Endothelial cell of umbilical vein (primary cell): Measurements from ENCODE around the gene KLF13. TPM values are rescaled to one million over a fixed set of nuclear protein-coding genes. Genes with fewer than 3 reads are reported as not detected.

Experiments
- BruUV-seq: library from RNA; stranded (reverse); fragments of 400-500 nt; replicated peaks from 2 replicates; lab custom pipeline; 2021; lab: Mats Ljungman, UMichigan
- CTCF ChIA-PET: fragments of 300-600, 350-600 bp; sonication (Branson Sonifier 250); formaldehyde crosslinking; loops from one replicate; lab custom pipeline; 2021; ENCODE audit warnings: antibody characterized with exemption, inconsistent platforms; lab: Charles Lee
- POLR2A ChIA-PET: fragments of 300-600, 350-600 bp; sonication (Branson Sonifier 250); formaldehyde crosslinking; loops from one replicate; lab custom pipeline; 2021; ENCODE audit warnings: antibody characterized with exemption, inconsistent platforms; lab: Charles Lee
- DNase-seq: peaks from one replicate; pipeline ENCODE4 v3.0.0-alpha.2; 2011; ENCODE audit warnings: low read depth, low spot score
- FAIRE-seq: peaks from 2 replicates; lab custom pipeline; 2011; peaks lifted over from hg19 to GRCh38; lab: Jason Lieb, UNC
- H2AFZ ChIP-seq: 2 replicates; pipeline ENCODE4 v1.6.0; 2012; ENCODE audit warnings: low read depth, low read length, control low read depth, inconsistent platforms
- H3K27ac ChIP-seq: 2 replicates; pipeline ENCODE4 v1.5.1; 2011; ENCODE audit warnings: low read depth, mild to moderate bottlenecking, control low read depth, low read length, moderate library complexity; ENCODE audit not compliant: insufficient read depth
- H3K27me3 ChIP-seq, 2 experiments: 2 replicates each; pipeline versions ENCODE4 v1.6.0 to v1.6.1; 2011; ENCODE audit warnings: low read length in 2 of 2, mixed read lengths in 1 of 2; ENCODE audit not compliant: control insufficient read depth in 2 of 2, insufficient read depth in 2 of 2
- H3K36me3 ChIP-seq, 2 experiments: 2 replicates in 1 of 2; 3 replicates in 1 of 2; pipeline ENCODE4 v1.5.1; 2011; ENCODE audit warnings: low read length in 2 of 2, mild to moderate bottlenecking in 1 of 2, moderate library complexity in 1 of 2; ENCODE audit not compliant: control insufficient read depth in 2 of 2, insufficient read depth in 2 of 2; ENCODE audit errors: extremely low read depth in 1 of 2
- H3K4me1 ChIP-seq: 3 replicates; pipeline ENCODE4 v1.5.1; 2011; ENCODE audit warnings: mild to moderate bottlenecking, low read length; ENCODE audit not compliant: control insufficient read depth, insufficient read depth; ENCODE audit errors: extremely low read depth
- H3K4me2 ChIP-seq: 2 replicates; pipeline ENCODE4 v1.6.1; 2011; ENCODE audit warnings: low read length, control low read depth, mixed read lengths; ENCODE audit not compliant: insufficient read depth
- H3K4me3 ChIP-seq, 3 experiments: fragments of 200-600 bp in 1 of 3; sonication (generic), shearing (Covaris generic) in 1 of 3; replicated peaks in 1 of 3; 2 replicates each; pipeline ENCODE4 v1.5.1; 2011 to 2016; ENCODE audit warnings: control low read depth in 3 of 3, low read length in 3 of 3, mild to moderate bottlenecking in 2 of 3, inconsistent platforms in 1 of 3, low read depth in 1 of 3, moderate library complexity in 1 of 3; ENCODE audit not compliant: insufficient read depth in 1 of 3
- H3K79me2 ChIP-seq: 2 replicates; pipeline ENCODE4 v1.6.0; 2012; ENCODE audit warnings: low read length, inconsistent platforms; ENCODE audit not compliant: control insufficient read depth, insufficient read depth
- H3K9ac ChIP-seq: replicated peaks from 2 replicates; pipeline ENCODE3; 2011; ENCODE audit warnings: low read length, control low read depth; ENCODE audit not compliant: insufficient read depth; ENCODE audit errors: extremely low read depth
- H3K9me1 ChIP-seq: replicated peaks from 3 replicates; pipeline ENCODE4 v1.6.0; 2011; ENCODE audit warnings: mild to moderate bottlenecking, low read length; ENCODE audit not compliant: control insufficient read depth, insufficient read depth; ENCODE audit errors: extremely low read depth
- H3K9me3 ChIP-seq: replicated peaks from 2 replicates; pipeline ENCODE4 v1.5.1; 2012; ENCODE audit warnings: low read length, inconsistent platforms; ENCODE audit not compliant: control insufficient read depth, insufficient read depth
- H4K20me1 ChIP-seq: replicated peaks from 2 replicates; pipeline ENCODE3; 2011; ENCODE audit warnings: mild to moderate bottlenecking, low read length; ENCODE audit not compliant: control insufficient read depth, insufficient read depth; ENCODE audit errors: extremely low read depth
- CTCF ChIP-seq, 2 donors: IDR thresholded peaks; 1 replicate in 1 of 2; 2 replicates in 1 of 2; pipeline ENCODE4 v1.5.1; 2011; ENCODE audit warnings: low read length in 2 of 2, mild to moderate bottlenecking in 2 of 2, moderate library complexity in 2 of 2, control low read depth in 1 of 2, inconsistent platforms in 1 of 2, low read depth in 1 of 2; ENCODE audit not compliant: insufficient read depth in 1 of 2; ENCODE audit errors: extremely low read depth in 1 of 2
- EZH2 ChIP-seq: IDR thresholded peaks from 2 replicates; pipeline ENCODE4 v1.6.1; 2012; ENCODE audit warnings: borderline replicate concordance, low read depth, mild to moderate bottlenecking, moderate library complexity, low read length, inconsistent platforms; ENCODE audit not compliant: severe bottlenecking
- FOS ChIP-seq: IDR thresholded peaks from 2 replicates; pipeline ENCODE4 v1.6.1; 2011; ENCODE audit warnings: mild to moderate bottlenecking, low read length, moderate library complexity, borderline replicate concordance; ENCODE audit not compliant: insufficient read depth
- GATA2 ChIP-seq: IDR thresholded peaks from 2 replicates; pipeline ENCODE4 v1.7.0; 2011; ENCODE audit warnings: low read depth, mild to moderate bottlenecking, moderate library complexity, mixed read lengths, low read length; ENCODE audit not compliant: insufficient read length, insufficient read depth
- JUN ChIP-seq: IDR thresholded peaks from 2 replicates; pipeline ENCODE4 v1.6.1; 2011; ENCODE audit warnings: borderline replicate concordance, low read depth; ENCODE audit not compliant: insufficient read length, insufficient read depth
- MAX ChIP-seq: IDR thresholded peaks from 2 replicates; pipeline ENCODE4 v1.6.1; 2011; ENCODE audit not compliant: insufficient read depth, insufficient read length
- MYC ChIP-seq: IDR thresholded peaks from one replicate; pipeline ENCODE4 v1.6.1; 2011; ENCODE audit warnings: mild to moderate bottlenecking, low read depth, low read length
- POLR2A ChIP-seq: IDR thresholded peaks from 2 replicates; pipeline ENCODE4 v1.6.1; 2012; ENCODE audit warnings: low read depth, mild to moderate bottlenecking, control low read depth, low read length
- POLR2AphosphoS5 ChIP-seq: IDR thresholded peaks from 2 replicates; pipeline ENCODE4 v1.6.1; 2012; ENCODE audit warnings: low read depth, mild to moderate bottlenecking, control low read depth, low read length, moderate library complexity; ENCODE audit not compliant: insufficient read depth
- dilution Hi-C: fragments of 300-500 bp; cut with MboI; formaldehyde crosslinking; loops from one replicate; pipeline ENCODE4 v1.15.0; 2019; ENCODE audit warnings: low sequenced_read_pairs; ENCODE audit not compliant: extremely low pct_ligation_motif_present
- intact Hi-C: fragments of 100-400 bp; cut with micrococcal nuclease; formaldehyde crosslinking; loops from one replicate; pipeline ENCODE4 v1.10.0; 2022
- polyA plus RNA-seq, 4 experiments: library from polyadenylated mRNA; depleted of rRNA in 3 of 4; stranded (reverse) in 3 of 4; unstranded in 1 of 4; fragments of >200 nt; gene quantifications; 2 replicates each; pipeline versions ENCODE4 v1.2.1 to v1.2.3, GENCODE V29; 2011 to 2012; ENCODE audit warnings: missing spikeins in 1 of 4
- total RNA-seq: library from RNA; stranded (reverse); gene quantifications from 2 replicates; pipeline ENCODE4 v1.2.3, GENCODE V29; 2021

KLF13 gene
- total and polyA plus RNA-seq, 2 donors (not counting 3 experiments of a cell fraction or from before 2014, with no cell fraction given) = 10.1 to 31.9 TPM

- dilution Hi-C loops = no loop called here
- no peaks in the 10 kb centered on the region for H3K36me3 ChIP-seq
- H3K27ac ChIP-seq = no peak overlapping the region
- ChIA-PET POLR2A (no interaction called here), CTCF (no interaction called here)
- peaks cover 10% of the 10 kb centered on the region for H3K4me1 ChIP-seq
- H3K4me3 ChIP-seq = no peak overlapping the region
- FAIRE-seq (no peak), DNase-seq (no peak)
- peaks cover 20% of the 10 kb centered on the region for H3K79me2 ChIP-seq
- H3K27me3 ChIP-seq = no peaks in the 10 kb centered on the region
- H3K9me1 ChIP-seq = no peaks in the 10 kb centered on the region
- no peak overlapping the region for H2AFZ ChIP-seq
- intact Hi-C loops = no loop called here
- H3K4me2 ChIP-seq = no peak overlapping the region
- no peak for TF ChIP-seq CTCF (IDR thresholded peaks at IDR 0.05; ENCODE audit: extremely low read depth in 1 of 2, insufficient read depth in 1 of 2, low read depth in 1 of 2, low read length in 2 of 2)
- TF ChIP-seq JUN = no peak
- TF ChIP-seq POLR2A = no peak
- no peak for TF ChIP-seq MYC
- TF ChIP-seq FOS = no peak
- TF ChIP-seq MAX = no peak
- no peak for TF ChIP-seq EZH2
- no peak for TF ChIP-seq GATA2
- TF ChIP-seq POLR2AphosphoS5 = no peak
- no peaks in the 10 kb centered on the region for H4K20me1 ChIP-seq
- no TSS peak for BruUV-seq
- H3K9me3 ChIP-seq = no peaks in the 10 kb centered on the region
- H3K9ac ChIP-seq = no peak overlapping the region
These were observed 10.9 kb downstream of the KLF13 start for GRCh38 chr15:31337352-31338031.
